A549 treated with RU486 at 1 μM for 4 hours (cell line): ENCODE data around the gene NSMCE1. TPM values are rescaled to one million over a fixed set of nuclear protein-coding genes. Genes with fewer than 3 reads are reported as not detected.

Experiments
- total RNA-seq: library from RNA; stranded (reverse); fragments of 200-300 nt; extraction: Qiagen RNA extraction; gene quantifications from 5 replicates; pipeline ENCODE4 v1.2.3, GENCODE V29; 2022; ENCODE audit warnings: low read depth

The NSMCE1 gene
- 56.7 to 59.1 TPM (median 58.2 TPM) in 5 replicates for total RNA-seq

GRCh38 chr16:27268376-27269299 lies at the start of gene NSMCE1:
Gene NSMCE1 (minus strand): TSS chr16:27268772. CDS start chr16:27257570, 11,202 bp downstream.

GRCh38 chr16:27313422-27314160 lies 45.0 kb upstream of the NSMCE1 start, which contains the start of gene IL4R:
Gene IL4R (plus strand): TSS chr16:27313974. CDS start chr16:27340204, 26,230 bp downstream.

GRCh38 chr16:27203507-27204311 lies 64.9 kb downstream of the NSMCE1 start, which contains the start of gene KDM8:
Gene KDM8 (plus strand): TSS chr16:27203526. CDS start chr16:27210124, 6,598 bp downstream.

Other genes with a start within 250 kb of the NSMCE1 start
- not detected in 5 replicates for gene C16orf82, start 201.8 kb downstream of the NSMCE1 start, total RNA-seq
- gene KDM8, start 65.2 kb downstream of the NSMCE1 start, total RNA-seq, result 1.9 to 2.8 TPM (median 2.4 TPM) in 5 replicates
- gene IL4R, start 45.2 kb upstream of the NSMCE1 start, total RNA-seq, result 37.2 to 46.4 TPM (median 39.2 TPM) in 5 replicates
- gene IL21R, start 133.4 kb upstream of the NSMCE1 start, total RNA-seq, result not detected in 5 replicates